Smooth muscle cell (in vitro differentiated cells): Measurements from ENCODE around the gene MAPK8IP3. TPM values are rescaled to one million over a fixed set of nuclear protein-coding genes. Genes with fewer than 3 reads are reported as not detected.
"Not testable (repeated sequence)": the region's sequence is repeated elsewhere in the genome, so short reads cannot be mapped to it uniquely, and the experiment has no call there.

Source experiments
- DNase-seq: peaks from one replicate; lab custom pipeline; 2025; ENCODE audit not compliant: unreplicated experiment; lab: John Stamatoyannopoulos, UW
- H2AFZ ChIP-seq: fragments of 200-600 bp; sonication (generic); 2 replicates; pipeline ENCODE4 v1.6.0; 2016; ENCODE audit warnings: antibody characterized with exemption, low read depth, mild to moderate bottlenecking
- H3F3A ChIP-seq: fragments of 200-600 bp; sonication (generic); 2 replicates; pipeline ENCODE4 v1.6.0; 2017; ENCODE audit warnings: antibody characterized with exemption, low read depth
- H3K27ac ChIP-seq: fragments of 200-600 bp; sonication (generic); 2 replicates; pipeline ENCODE4 v1.5.1; 2016; ENCODE audit warnings: low read depth, mild to moderate bottlenecking
- H3K27me3 ChIP-seq: fragments of 200-600 bp; sonication (generic); 2 replicates; pipeline ENCODE4 v1.6.1; 2016; ENCODE audit warnings: low read depth, mild to moderate bottlenecking
- H3K36me3 ChIP-seq: fragments of 200-600 bp; sonication (generic); 2 replicates; pipeline ENCODE4 v1.5.1; 2016; ENCODE audit warnings: low read depth
- H3K4me1 ChIP-seq: fragments of 200-600 bp; sonication (generic); 2 replicates; pipeline ENCODE4 v1.5.1; 2016; ENCODE audit warnings: low read depth
- H3K4me2 ChIP-seq: fragments of 200-600 bp; sonication (generic); 2 replicates; pipeline ENCODE4 v1.6.0; 2016; ENCODE audit warnings: mild to moderate bottlenecking
- H3K4me3 ChIP-seq: fragments of 200-600 bp; sonication (generic); 2 replicates; pipeline ENCODE4 v1.5.1; 2016; ENCODE audit warnings: mild to moderate bottlenecking
- H3K79me2 ChIP-seq: fragments of 200-600 bp; sonication (generic); 2 replicates; pipeline ENCODE4 v1.6.0; 2016; ENCODE audit warnings: low read depth, mild to moderate bottlenecking
- H3K9ac ChIP-seq: fragments of 200-600 bp; sonication (generic); 2 replicates; pipeline ENCODE4 v1.6.0; 2016; ENCODE audit warnings: low read depth
- H3K9me3 ChIP-seq: fragments of 200-600 bp; sonication (generic); replicated peaks from 2 replicates; pipeline ENCODE4 v1.5.1; 2016; ENCODE audit warnings: low read depth
- H4K20me1 ChIP-seq: fragments of 200-600 bp; sonication (generic); 2 replicates; pipeline ENCODE4 v1.6.0; 2016; ENCODE audit warnings: low read depth
- CTCF ChIP-seq: fragments of 200-600 bp; sonication (generic); IDR thresholded peaks from 2 replicates; pipeline ENCODE4 v1.5.1; 2017; ENCODE audit warnings: borderline replicate concordance, mild to moderate bottlenecking, antibody characterized with exemption; ENCODE audit not compliant: insufficient read depth, poor library complexity, severe bottlenecking
- WGBS: methylation state at CpG from one replicate; pipeline ENCODE4 v1.1.7; 2016; ENCODE audit warnings: low lambda C conversion rate; 5-methylcytosine and 5-hydroxymethylcytosine counted together
- polyA plus RNA-seq: library from polyadenylated mRNA; unstranded; fragments of >200 nt; fragmentation: Nextera tagmentation; extraction: Ambion mirVana; gene quantifications from 2 replicates; pipeline ENCODE4 v1.2.1, GENCODE V29; 2016
- total RNA-seq: library from RNA; depleted of rRNA; stranded (reverse); fragments of >200 nt; gene quantifications from 2 replicates; pipeline ENCODE4 v1.2.3, GENCODE V29; 2014

The MAPK8IP3 gene
- total and polyA plus RNA-seq, 2 experiments from 2014 or later = 43.6 to 47.8 TPM

GRCh38 chr16:1701216-1701878 is 4.6 kb upstream of the MAPK8IP3 start:
- no peaks in the 10 kb centered on the region for H3K9me3 ChIP-seq
- peaks cover 13% of the 10 kb centered on the region for H3F3A ChIP-seq
- H4K20me1 ChIP-seq = no peaks in the 10 kb centered on the region
- H3K4me2 ChIP-seq = no peak overlapping the region
- no peak for TF ChIP-seq CTCF
- 91% methylated on average over 6 of the region's 6 CpGs for WGBS
- H3K4me1 ChIP-seq = peaks cover 4% of the 10 kb centered on the region
- no peak for DNase-seq
- no peak overlapping the region for H3K4me3 ChIP-seq
- peak overlapping the region; percentile 30 for H3K27ac ChIP-seq
- H3K79me2 ChIP-seq = peaks cover 7% of the 10 kb centered on the region
- peaks cover 5% of the 10 kb centered on the region for H3K36me3 ChIP-seq
- no peak overlapping the region for H3K9ac ChIP-seq
- no peaks in the 10 kb centered on the region for H3K27me3 ChIP-seq
- no peak overlapping the region for H2AFZ ChIP-seq

DNA sequence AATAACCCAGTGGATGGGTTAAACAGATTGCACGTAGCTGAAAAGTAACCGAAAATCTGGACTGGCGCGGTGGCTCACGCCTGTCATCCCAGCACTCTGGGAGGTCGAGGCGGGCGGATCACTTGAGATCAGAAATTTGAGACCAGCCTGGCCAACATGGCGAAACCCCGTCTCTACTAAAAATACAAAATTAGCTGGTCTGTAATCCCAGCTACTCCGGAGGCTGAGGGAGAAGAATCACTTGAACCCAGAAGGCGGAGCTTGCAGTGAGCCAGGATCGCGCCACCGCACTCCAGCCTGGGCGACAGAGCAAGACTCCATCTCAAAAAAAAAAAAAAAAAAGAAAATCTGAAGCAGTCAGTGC is 689 bp upstream of the MAPK8IP3 start:
- not testable (repeated sequence) for H3K4me1 ChIP-seq, H3K36me3 ChIP-seq, H3K9me3 ChIP-seq, DNase-seq, H3K27me3 ChIP-seq
- peak overlapping the region; percentile 78 for H2AFZ ChIP-seq
- 2% methylated on average over 16 of the region's 16 CpGs for WGBS
- peak overlapping the region; percentile 88 for H3K27ac ChIP-seq
- peak overlapping the region; percentile 85 for H3K9ac ChIP-seq
- peaks cover 33% of the 10 kb centered on the region for H4K20me1 ChIP-seq
- H3K4me3 ChIP-seq = peak overlapping the region; percentile 83
- peak overlapping the region; percentile 91 for H3K4me2 ChIP-seq
- H3F3A ChIP-seq = peaks cover 13% of the 10 kb centered on the region
- H3K79me2 ChIP-seq = peaks cover 42% of the 10 kb centered on the region

DNA sequence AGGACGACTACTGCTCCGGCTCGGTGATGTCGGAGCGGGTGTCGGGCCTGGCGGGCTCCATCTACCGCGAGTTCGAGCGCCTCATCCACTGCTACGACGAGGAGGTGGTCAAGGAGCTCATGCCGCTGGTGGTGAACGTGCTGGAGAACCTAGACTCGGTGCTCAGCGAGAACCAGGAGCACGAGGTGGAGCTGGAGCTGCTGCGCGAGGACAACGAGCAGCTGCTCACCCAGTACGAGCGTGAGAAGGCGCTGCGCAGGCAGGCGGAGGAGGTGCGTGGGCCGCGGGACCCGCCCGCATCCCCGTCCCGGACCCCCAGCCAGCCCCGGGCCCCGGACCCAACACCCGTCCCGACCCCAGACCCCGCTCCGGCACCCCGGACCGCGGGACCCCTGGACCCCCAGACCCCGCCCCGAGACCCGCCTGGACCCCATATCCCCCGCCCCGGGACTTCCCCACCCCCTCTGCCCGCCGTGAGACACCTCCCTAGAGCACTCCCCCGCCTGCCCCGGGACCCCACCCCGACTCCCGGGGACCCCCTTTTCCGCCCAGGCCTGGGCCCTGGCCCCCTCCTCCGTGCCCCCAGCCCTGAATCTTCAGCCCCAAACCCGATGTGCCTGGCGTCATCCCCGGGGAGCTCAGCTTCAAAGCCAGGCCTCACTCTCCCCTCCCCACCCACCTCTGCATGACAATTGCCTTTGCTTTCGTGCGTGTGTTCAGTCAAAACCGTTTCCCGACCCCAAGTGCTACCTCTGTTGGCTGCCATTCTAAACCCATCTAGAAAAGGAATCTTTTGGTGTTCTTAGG is 594 bp downstream of the MAPK8IP3 start:
- Histone ChIP-seq H3F3A (peaks cover 13% of the 10 kb centered on the region), H3K4me1 (peaks cover 9% of the 10 kb centered on the region), H3K36me3 (no peaks in the 10 kb centered on the region), H3K4me3 (peak overlapping the region; percentile 83), H3K4me2 (peak overlapping the region; percentile 91), H4K20me1 (peaks cover 46% of the 10 kb centered on the region), H2AFZ (peak overlapping the region; percentile 88), H3K27me3 (no peaks in the 10 kb centered on the region), H3K27ac (peak overlapping the region; percentile 84), H3K9me3 (no peaks in the 10 kb centered on the region), H3K79me2 (peaks cover 55% of the 10 kb centered on the region), H3K9ac (peak overlapping the region; percentile 91)
- no peak for TF ChIP-seq CTCF
- 2% methylated on average over 30 of the region's 62 CpGs for WGBS
- DNase-seq = peak; percentile 25

DNA sequence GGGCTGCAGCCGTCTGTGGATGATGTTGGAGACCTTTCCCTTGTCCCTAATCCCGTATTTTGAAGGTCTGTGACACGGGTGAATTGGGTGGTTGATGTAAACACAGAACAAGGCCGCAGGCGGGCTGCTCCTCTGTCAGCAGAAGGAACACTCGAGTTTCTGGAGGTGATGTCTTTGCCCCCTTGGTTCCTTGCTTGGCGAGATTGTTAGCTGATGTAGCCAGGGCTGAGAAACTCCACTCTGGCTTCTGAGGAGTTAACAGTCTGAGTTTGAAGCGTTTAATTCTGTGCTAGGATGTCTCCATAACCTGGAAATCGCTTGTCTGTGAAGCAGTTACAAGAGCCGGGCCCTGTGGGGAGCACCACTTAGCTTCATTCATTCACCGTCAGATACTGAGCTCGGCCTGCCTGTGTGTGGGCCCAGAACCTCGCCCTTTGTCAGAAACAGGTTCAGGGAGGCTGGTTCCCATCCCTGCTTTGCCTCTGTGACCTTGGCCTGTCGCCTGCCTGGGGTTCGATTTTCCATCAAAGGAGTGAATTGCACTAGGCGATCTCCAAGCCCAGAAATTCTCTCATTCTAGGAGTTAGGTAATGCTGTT is 1.3 kb downstream of the MAPK8IP3 start:
- TF ChIP-seq CTCF = no peak
- H3K9me3 ChIP-seq = no peaks in the 10 kb centered on the region
- peak overlapping the region; percentile 83 for H3K4me3 ChIP-seq
- no peak overlapping the region for H2AFZ ChIP-seq
- peaks cover 62% of the 10 kb centered on the region for H3K79me2 ChIP-seq
- peaks cover 53% of the 10 kb centered on the region for H4K20me1 ChIP-seq
- WGBS = 37% methylated on average over 16 of the region's 16 CpGs
- H3K27me3 ChIP-seq = no peaks in the 10 kb centered on the region
- H3K36me3 ChIP-seq = no peaks in the 10 kb centered on the region
- H3K4me1 ChIP-seq = peaks cover 9% of the 10 kb centered on the region
- peak overlapping the region; percentile 91 for H3K9ac ChIP-seq
- H3K4me2 ChIP-seq = peak overlapping the region; percentile 91
- DNase-seq = no peak
- H3F3A ChIP-seq = peaks cover 13% of the 10 kb centered on the region
- peak overlapping the region; percentile 84 for H3K27ac ChIP-seq
